GM19467 (cell line): ENCODE data around the gene SULF2.

Experiments
- ATAC-seq: cut with Tn5 transposase; IDR thresholded peaks from one replicate; pipeline ENCODE4 v1.9.1; 2021; ENCODE audit warnings: mild to moderate bottlenecking, moderate library complexity; ENCODE audit not compliant: unreplicated experiment

SULF2 gene

DNA sequence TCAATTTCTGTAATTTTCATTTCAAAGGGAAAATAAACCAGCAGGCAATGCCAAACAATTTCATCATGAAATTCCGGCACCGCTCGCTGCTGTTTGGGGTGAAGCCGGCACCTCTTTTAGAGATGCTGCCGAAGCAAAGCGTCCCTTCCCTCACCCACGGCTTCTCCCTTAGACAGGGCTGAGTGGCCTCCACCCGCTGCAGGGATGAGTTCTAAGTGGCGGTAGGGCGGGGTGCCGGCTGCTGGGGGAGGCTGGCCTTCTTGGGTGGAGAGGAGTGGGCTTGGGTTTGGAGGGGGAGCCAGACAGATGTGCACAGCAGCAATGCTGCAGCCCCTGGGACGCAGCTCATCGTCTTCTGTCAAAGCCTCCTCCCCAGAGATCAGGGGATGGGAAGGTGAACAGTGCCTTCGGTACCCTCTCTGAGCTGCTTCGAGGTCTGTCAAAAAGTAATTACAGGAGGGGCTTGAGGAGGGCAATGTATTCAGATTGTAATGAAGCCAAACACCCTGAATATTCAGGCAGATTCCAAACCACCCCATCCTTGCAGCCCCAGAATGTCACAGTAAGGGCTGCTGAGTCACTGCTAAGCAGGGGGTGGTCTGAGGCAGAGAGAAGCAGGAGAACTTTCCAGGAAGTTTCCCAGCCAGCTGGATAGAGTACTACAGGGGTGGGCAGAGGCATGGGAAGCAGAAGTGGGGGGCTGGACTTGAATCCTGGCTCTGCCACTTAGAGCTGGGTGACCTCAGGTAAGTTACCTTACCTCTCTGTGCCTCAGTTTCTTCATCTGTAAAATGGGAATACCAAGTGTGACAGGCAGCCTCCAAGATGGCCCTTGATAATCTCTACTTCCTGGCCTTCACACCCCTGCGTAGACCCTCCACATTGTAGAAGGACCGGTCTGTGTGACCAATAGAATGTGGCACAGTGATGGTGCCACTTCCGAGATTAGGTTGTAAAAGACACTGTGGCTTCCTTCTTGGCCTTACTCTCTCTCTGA, 96.6 kb downstream of the SULF2 start:
- no peak for ATAC-seq

DNA sequence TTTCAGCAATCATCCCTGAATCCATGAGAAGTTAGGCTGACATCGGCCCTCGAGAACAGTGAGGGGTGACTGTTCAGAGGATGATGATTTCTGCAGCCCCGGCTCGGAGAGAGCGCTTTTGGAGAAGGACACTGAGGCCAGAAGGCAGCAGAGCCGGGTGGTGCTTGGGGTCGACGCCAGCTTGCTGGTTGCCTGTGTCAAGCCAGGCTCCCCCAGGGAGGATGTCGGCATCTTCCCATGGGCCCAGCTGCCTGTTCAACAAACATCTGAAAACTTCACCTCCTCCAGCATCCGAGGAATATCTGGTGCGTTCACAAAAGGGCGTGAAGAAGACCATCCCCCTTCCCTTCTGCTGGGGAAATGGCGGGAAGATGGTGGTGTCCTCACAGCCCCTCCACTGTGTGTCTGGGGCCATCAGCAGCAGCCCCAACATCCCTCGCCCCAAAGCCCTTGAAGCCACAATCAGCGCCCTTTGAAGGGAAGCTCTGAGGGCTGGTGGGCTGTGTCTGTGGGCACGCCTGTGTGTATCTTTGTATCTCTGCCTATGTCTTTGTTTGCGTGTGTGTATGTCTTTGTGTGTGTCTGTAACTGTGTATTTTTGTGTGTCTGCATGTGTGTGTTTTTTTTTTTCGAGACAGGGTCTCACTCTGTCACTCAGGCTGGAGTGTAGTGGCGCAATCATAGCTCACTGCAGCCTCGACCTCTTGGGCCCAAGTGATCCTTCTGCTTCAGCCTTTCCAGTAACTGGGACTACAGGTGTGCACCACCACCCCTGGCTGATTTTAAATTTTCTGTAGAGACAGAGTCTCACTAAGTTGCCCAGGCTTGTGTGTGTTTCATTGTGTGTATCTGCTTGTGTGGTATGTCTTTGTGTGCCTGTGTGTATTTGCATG, 97.9 kb downstream of the SULF2 start:
- ATAC-seq = no peak

DNA sequence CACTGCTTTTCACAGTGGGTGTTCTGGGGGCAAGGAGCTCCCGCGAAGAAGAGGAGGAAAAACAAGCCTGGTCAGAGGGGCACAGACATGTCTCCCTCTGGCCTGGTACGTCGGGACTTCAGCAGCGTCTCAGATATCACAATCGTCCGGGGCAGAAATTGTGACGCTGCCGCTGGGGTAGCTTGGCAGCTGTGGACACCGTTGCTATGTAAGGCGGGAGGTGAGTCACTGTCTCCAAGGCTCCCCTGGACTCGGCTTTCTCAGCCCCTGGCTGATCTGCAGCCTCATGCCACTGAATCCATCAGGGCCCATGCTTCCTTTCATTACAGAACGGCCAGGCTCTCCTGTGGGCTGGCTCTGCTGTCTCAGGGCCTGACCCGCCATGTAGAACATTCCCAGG, 98.7 kb downstream of the SULF2 start:
- no peak for ATAC-seq

DNA sequence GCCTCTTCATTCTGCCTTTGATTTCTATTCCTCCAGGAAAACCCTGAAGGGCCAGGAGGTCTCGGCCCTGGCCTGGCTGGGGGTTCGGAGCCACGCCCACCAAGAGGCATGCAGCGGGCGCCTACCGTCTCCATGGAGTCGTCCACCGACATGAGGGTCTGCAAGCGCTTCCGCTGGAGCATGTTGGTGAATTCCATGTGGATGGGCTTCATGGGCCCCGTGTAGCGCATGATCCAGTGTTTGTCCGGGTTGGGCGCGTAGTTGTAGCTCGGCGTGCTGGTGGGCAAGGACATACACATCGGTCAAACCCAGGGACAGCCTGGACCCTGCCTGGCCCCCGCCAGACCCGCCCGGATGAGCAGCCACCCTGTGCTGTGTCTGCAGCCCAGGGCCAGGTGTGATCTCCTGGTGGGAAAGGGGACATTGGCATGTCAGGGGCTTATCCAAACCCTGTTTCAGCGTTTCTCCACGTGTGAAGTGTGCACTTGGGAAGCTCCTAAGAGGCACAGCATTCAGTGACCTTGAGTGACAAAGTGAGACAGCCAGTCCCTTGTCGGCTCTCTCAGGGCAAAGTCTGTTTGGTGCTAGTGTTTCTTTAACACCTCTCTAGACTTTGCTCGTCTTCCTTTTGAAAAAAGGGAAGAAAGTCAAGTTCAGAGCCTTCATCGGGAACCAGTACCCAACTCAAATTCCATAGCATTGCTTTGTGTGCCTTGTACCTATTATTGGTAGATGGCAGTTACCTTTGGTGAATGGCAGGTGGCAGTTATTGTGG, 100.8 kb downstream of the SULF2 start:
- no peak for ATAC-seq

DNA sequence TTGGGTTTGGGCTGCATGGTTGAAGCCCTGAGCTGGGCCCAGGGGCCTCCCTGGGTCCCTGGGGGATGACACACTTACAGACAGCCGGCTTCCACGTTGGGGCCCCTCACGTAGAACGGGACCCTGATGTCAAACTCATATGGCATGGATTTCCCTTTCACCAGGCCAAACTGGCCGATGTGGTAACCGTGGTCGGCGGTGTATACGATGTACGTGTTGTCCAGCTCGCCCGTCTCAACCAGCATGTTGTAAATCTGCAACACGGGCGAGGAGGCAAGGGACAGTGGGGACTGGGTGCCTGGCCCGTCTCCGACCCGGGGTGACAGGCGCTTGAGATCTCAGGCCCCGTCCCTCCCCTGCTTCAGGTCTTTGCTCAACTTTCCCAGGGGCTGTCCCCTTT, 102.4 kb downstream of the SULF2 start:
- ATAC-seq = no peak

DNA sequence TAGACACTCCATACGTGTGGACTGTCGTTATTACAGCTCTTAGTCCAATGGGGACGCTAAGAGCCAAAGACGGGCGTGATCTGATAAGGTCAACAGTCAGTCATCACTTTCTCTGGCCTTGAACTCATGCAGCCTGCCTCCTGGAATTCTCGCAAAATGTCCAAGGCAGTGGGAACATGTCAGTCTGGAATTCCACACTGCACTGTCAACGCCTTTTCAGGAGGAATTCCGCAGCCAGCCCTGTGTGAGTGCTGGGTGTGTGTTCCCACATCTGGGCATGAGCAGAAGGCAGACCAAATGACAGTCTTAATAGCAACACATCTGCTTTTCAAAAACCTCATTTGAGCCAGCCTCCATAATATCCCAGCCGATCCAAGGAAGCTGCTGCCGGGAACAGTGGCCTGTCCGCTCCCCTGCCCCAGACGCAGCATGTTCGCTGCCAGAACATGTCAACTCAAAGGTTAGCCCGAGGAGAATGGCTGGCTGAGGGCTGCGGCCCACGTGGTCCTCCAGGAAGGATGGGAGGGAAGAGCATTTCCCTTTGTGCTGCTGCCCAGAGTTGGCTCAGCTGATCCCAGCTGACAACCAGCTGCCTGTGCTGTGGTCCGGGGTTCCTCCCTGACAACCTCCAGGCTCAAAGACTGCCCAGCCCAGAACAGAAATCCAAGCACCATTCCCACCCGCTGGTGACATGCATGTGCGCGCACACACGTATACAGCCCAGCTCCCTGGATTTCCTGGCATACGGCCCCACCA, 103.1 kb downstream of the SULF2 start:
- ATAC-seq = no peak

DNA sequence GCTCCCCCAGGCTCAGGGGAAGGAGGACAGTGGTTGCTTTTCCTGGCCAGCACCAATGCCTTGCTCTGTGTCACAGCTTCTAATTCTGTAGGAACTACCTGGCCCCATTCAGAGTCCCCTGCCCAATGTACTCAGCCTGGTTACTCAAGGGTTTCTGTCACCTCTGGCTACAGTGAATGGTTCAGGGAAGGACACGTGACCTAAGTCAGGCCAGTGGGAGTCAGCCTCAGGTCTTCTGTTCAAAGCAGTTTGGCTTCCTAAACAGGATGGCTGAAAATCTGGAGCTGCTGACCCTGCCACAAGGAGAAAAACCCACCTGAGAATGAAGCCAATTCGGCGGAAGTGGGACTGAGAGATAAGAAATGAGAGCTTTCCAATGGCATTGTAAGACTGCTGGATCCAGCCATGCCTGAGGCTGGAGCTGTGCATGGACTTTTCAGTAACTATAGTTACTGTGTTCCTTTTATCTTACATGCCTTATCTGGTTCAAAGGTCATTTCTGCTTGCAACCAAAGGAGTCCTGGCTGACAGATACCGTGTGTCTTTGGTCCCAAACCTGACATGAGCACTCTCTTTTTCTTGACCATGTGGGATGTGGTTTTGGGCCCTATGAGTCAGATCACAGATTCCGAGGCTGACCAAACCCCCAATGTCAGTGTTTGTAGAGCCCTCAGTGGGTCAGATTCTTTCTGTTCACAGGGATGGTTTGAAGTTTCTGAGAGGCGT, 104.3 kb downstream of the SULF2 start:
- ATAC-seq = no peak

DNA sequence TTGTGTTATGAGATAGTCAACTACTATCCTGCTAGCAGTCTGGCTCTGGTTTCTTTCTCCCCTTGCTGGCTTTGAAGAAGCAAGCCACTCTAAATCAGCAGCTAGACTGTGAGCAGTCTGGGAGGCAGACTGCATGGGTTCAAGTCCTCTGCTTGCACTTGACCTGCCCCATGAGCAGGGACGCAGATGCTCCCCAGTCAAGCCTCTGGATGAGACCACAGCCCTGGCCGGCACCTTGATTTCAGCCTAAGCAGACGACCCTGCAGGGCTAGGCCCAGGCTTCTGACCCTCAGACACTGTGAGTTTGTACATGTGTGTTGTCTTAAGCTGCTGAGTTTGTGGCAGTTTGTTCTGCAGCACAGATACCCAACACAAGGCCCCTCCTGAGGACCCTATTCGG, 105.8 kb downstream of the SULF2 start:
- ATAC-seq = no peak

DNA sequence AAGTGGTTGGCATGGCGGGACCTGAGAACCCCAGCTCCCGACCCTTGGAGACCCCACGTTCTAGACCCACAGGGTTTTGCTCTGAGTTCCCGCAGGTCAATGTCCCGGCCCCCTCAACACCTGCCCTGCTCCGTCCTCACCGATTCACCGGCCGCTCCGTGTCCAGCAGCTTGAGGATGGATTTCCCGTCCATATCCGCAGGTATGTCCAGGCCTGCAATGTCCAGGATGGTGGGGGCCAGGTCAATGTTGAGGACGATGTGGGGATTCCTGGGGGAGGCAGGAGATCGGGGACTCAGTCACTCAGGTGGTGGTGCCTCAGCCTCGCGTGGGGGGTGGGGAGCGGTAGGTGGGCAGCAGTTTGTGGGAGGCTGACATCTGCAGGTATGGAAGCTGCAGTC, 106.7 kb downstream of the SULF2 start:
- no peak for ATAC-seq

DNA sequence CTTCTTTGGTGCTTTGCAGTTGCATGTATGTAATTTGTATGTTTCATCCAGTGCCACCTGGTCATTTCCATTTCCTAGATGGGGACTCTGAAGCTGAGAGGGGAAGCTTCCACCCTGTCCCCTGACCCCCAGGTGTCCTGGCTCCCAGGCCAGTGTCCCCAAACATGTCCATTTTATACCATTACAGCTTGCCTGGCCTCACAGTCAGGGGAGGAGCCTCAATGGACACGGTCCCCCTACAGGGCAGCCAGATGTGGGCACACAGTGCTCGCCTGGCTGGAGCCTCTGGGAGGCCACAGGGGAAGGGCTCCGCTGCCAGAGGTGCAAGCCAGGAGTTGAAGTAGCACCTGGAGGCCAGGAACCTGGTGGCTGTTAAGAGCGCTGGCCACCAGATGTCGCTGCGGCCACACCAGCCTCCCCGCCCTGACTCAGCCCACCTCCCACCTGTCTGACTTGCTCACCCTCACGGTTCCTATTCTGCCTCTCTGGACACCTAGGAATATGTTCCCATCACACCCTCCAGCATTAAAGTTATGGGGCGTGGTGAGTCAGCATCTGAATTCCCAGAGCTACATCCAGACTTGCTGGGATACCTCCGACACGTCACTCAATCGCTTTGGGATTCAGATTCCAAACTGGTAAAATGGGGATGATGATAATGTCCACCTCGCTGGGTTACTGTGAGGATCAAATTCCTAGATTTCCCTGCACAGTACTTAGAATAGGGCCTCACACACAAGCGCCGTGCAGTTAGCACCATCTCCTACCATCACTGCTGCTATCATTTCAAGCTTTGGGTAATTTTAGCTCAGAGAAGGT, 107.4 kb downstream of the SULF2 start:
- no peak for ATAC-seq

DNA sequence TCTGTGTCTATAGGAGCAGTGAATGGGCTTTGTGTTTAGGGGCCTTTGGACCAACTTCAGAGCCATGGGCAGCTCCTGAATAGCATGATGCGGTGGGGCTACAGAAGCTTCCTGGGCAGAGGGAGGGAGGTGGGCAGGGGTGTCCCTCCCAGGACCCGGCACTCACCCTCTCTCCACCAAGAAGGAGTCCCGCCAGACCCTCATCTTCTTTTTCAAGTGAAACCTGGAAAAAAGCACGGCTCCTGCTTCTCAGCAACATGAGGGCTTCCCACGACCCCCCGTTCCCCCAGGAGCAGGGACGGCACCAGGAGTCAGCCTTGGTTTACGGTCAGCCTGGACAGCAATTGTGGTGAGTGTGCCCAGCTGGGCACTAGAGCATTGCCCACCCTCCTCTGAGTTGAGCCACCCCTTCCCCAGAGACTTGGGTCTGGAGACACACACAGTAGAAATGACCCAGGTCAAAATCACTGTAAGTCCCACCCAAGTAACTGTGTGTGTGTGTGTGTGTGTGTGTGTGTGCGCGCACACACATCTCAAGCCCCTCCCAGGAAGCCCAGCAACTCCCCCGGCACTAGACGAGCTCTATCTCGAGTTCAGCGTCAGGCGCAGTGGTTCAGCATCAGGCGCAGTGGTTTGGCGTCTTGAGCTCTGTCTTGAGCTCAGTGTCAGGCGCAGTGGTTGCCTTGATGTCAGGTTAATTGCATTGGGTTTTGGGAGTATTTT, 108.2 kb downstream of the SULF2 start:
- no peak for ATAC-seq

DNA sequence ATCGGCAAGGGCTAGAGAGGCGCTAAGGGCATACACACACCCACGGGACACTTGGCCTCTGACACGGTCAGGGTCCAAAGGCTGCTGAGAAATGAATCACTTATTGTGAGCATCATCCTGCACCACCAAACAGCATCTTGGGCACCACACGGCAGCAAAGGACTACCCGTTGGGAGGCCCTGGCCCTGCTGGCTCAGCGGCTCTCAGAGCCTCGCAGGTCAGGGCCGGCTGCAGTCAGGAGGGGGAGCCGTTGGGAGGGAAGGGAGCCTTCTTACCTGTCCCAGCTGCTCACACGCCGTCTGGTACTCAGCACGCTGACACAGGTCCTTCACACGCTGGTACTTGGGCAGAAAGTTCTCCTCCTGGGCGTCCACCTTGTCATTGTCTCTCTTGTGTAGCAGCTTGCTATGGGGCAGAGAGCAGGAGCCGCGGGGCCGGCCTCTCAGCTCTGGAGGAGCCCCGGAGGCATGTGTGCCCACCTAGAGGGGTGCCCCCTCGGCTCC, 109.0 kb downstream of the SULF2 start:
- no peak for ATAC-seq

DNA sequence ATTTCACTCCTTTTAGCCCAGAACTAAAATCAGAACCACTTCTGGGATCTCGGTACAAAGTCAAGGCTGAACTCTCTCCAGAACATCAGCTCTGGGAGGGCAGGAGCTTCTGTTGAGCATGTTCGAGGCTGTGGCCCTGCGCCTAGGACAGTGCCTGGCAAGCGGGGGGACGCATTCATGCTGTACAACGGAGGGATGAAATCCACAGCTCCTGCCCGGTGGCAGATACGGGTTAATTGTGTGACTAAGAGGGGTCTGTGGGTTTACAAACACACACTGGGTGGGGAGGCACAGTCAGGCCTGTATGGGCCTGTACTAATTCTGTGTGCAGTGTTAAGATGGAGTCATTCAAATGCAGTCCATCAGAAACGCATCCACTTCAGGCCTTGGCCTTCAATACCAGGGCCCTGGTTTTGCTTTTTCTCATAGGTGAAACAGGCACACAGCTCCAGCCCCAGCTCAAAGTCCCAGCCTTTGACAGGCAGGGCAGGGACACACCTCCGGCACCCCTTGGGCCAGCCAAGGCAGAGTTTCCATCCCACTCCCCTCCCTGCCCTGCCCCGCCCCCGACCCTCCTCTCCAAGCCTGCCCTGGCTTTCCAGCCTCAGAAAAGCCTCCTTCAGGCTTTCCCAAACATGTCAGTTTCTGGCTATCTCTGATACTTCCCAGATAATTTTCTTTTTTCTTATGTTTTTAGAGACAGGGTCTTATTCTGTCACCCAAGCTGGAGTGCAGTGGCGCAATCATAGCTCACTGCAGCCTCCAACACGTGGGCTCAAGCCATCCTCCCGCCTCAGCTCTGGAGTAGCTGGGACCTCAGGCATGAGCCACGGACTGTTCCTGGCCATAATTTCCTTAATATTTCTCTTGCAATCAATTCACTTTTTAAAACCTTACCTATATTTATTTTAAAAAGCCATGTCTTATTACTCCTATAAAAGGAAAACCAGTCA, 109.8 kb downstream of the SULF2 start:
- ATAC-seq = no peak

DNA sequence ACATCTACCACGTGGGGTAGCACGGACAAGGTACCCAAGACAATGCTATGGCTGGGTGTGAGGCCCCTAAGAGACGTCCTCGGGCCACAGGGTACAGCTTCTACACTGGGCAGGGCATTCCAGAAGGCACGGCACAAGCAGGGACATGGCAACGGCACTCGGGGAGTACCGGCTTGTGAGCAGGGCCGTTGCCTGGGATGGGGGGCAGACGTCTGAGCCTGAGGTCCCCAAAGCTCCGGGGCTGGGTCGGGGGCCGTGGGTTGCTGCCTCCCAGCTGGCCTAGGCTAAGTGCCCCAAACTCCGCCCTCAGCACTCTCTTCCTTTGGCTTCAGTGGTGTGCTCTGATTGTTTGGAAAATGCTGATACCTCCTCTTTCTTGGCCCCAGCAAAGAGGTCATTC, 110.6 kb downstream of the SULF2 start:
- ATAC-seq = no peak

DNA sequence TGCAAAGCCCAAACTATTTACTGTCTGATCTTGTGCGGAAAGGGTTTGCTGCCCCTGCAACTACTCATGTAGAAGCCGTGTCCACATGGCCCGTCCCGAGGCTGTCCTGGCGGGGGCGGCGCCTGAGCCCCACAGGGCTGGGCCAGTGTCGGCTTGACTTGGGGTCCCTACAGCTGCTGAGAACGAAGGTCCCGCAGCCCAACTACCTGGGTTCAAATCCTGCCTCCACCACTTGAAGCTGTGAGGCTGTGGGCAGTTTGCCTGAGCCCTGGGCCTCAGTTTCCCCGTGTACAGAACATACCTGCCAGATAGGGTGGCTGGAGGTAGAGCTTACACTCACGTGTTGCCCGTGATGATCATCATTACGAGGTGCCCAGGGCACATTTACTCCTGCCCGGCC, 111.1 kb downstream of the SULF2 start:
- no peak for ATAC-seq

DNA sequence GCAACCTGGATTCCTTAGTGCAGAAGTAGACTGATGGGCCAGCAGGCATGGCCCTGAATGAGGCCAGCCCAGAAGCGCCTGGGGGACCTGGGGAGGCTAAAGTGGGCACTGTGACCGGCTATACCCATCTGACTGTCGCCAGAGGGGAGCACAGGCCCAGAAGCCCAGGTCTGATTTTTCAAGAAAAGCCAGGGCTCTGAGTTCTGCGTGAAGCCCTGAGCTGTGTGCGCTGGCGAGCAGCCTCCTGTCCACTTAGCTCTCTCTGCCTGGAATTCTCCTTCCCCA, 111.7 kb downstream of the SULF2 start:
- no peak for ATAC-seq
